Neural progenitor cell (in vitro differentiated cells): ENCODE data around the gene CLSTN2. TPM values are rescaled to one million over a fixed set of nuclear protein-coding genes. Genes with fewer than 3 reads are reported as not detected.

ENCODE experiments used
- DNase-seq: peaks from one replicate; pipeline ENCODE4 v3.0.0-alpha.2; 2016; ENCODE audit warnings: low spot score
- H2AFZ ChIP-seq: fragments of 200-600 bp; sonication (generic); replicated peaks from 2 replicates; pipeline ENCODE4 v1.6.1; 2016; ENCODE audit warnings: antibody characterized with exemption
- H3F3A ChIP-seq: fragments of 200-600 bp; sonication (generic); 2 replicates; pipeline ENCODE4 v1.6.1; 2016; ENCODE audit warnings: antibody characterized with exemption, low read depth
- H3K27ac ChIP-seq: fragments of 200-600 bp; sonication (generic); 2 replicates; pipeline ENCODE4 v1.5.1; 2016; ENCODE audit warnings: mild to moderate bottlenecking
- H3K27me3 ChIP-seq: fragments of 200-600 bp; sonication (generic); 2 replicates; pipeline ENCODE4 v1.6.1; 2016; ENCODE audit warnings: mild to moderate bottlenecking, moderate library complexity
- H3K36me3 ChIP-seq: fragments of 200-600 bp; sonication (generic); 2 replicates; pipeline ENCODE4 v1.5.1; 2016
- H3K4me1 ChIP-seq: fragments of 200-600 bp; sonication (generic); 2 replicates; pipeline ENCODE4 v1.6.1; 2016; ENCODE audit warnings: mixed run types
- H3K4me2 ChIP-seq: fragments of 200-600 bp; sonication (generic); 2 replicates; pipeline ENCODE4 v1.6.1; 2016
- H3K4me3 ChIP-seq: fragments of 200-600 bp; sonication (generic); 2 replicates; pipeline ENCODE4 v1.5.1; 2016
- H3K79me2 ChIP-seq: fragments of 200-600 bp; sonication (generic); 2 replicates; pipeline ENCODE4 v1.6.1; 2016; ENCODE audit warnings: low read depth
- H3K9ac ChIP-seq: fragments of 200-600 bp; sonication (generic); 2 replicates; pipeline ENCODE4 v1.6.1; 2016
- H3K9me3 ChIP-seq: fragments of 200-600 bp; sonication (generic); 2 replicates; pipeline ENCODE4 v1.5.1; 2016; ENCODE audit warnings: low read depth
- H4K20me1 ChIP-seq: fragments of 200-600 bp; sonication (generic); 2 replicates; pipeline ENCODE4 v1.6.1; 2016; ENCODE audit warnings: low read depth
- H3K27ac Mint-ChIP-seq: 3 replicates; pipeline ENCODE4 v1.8.0; 2021; ENCODE audit warnings: mixed read lengths
- H3K27me3 Mint-ChIP-seq: 2 replicates; pipeline ENCODE4 v1.8.0; 2022; ENCODE audit warnings: low read depth, mild to moderate bottlenecking, inconsistent platforms, moderate library complexity, mixed read lengths; ENCODE audit not compliant: insufficient read depth
- H3K36me3 Mint-ChIP-seq: 3 replicates; pipeline ENCODE4 v1.8.0; 2021; ENCODE audit warnings: mixed read lengths
- H3K4me1 Mint-ChIP-seq: 3 replicates; pipeline ENCODE4 v1.8.0; 2021; ENCODE audit warnings: mixed read lengths
- H3K4me3 Mint-ChIP-seq: 3 replicates; pipeline ENCODE4 v1.8.0; 2021; ENCODE audit warnings: mild to moderate bottlenecking, moderate library complexity, mixed read lengths
- H3K9me3 Mint-ChIP-seq: 3 replicates; pipeline ENCODE4 v1.8.0; 2020; ENCODE audit warnings: mixed read lengths
- CTCF ChIP-seq: fragments of 200-600 bp; sonication (generic); IDR thresholded peaks from 2 replicates; pipeline ENCODE4 v1.5.1; 2017; ENCODE audit warnings: antibody characterized with exemption, mild to moderate bottlenecking
- EZH2 ChIP-seq: fragments of 200-600 bp; sonication (generic); IDR thresholded peaks from 2 replicates; pipeline ENCODE4 v1.6.1; 2017; ENCODE audit warnings: antibody characterized with exemption, mild to moderate bottlenecking, moderate library complexity
- EZH2phosphoT487 ChIP-seq: fragments of 200-600 bp; sonication (generic); IDR thresholded peaks from 2 replicates; pipeline ENCODE4 v1.6.1; 2017; ENCODE audit warnings: antibody characterized with exemption
- total RNA-seq: library from RNA; depleted of rRNA; stranded (reverse); fragments of >200 nt; gene quantifications from 2 replicates; pipeline ENCODE4 v1.2.3, GENCODE V29; 2015; ENCODE audit warnings: low replicate concordance

CLSTN2 gene
- total RNA-seq, 1 donor from 2014 or later, result 0.22 TPM

- peaks cover 14% of the 10 kb centered on the region for H3K27me3 Mint-ChIP-seq
Observed at GRCh38 chr3:140021269-140021668, 86.3 kb downstream of the CLSTN2 start.

GRCh38 chr3:140022066-140022770 is 87.2 kb downstream of the CLSTN2 start:
- Histone ChIP-seq H3K4me2 (no peak overlapping the region), H3K79me2 (no peaks in the 10 kb centered on the region), H3K9me3 (no peaks in the 10 kb centered on the region), H3K27me3 (no peaks in the 10 kb centered on the region), H4K20me1 (no peaks in the 10 kb centered on the region), H3K4me3 (no peak overlapping the region), H3F3A (no peaks in the 10 kb centered on the region), H3K27ac (no peak overlapping the region), H3K36me3 (no peaks in the 10 kb centered on the region), H2AFZ (no peak overlapping the region), H3K4me1 (no peaks in the 10 kb centered on the region), H3K9ac (no peak overlapping the region)
- H3K27me3 Mint-ChIP-seq, result peaks cover 14% of the 10 kb centered on the region
- no peak for DNase-seq
- H3K4me3 Mint-ChIP-seq, result no peak overlapping the region
- H3K4me1 Mint-ChIP-seq, result peaks cover 27% of the 10 kb centered on the region
- no peaks in the 10 kb centered on the region for H3K36me3 Mint-ChIP-seq
- TF ChIP-seq CTCF (no peak), EZH2 (no peak), EZH2phosphoT487 (no peak)
- H3K27ac Mint-ChIP-seq, result peak overlapping the region; percentile 35
- H3K9me3 Mint-ChIP-seq, result no peaks in the 10 kb centered on the region

More at GRCh38 chr3:140021269-140021668, 86.3 kb downstream of the CLSTN2 start:
- Histone ChIP-seq H4K20me1 (no peaks in the 10 kb centered on the region), H3K4me1 (no peaks in the 10 kb centered on the region), H3K4me3 (no peak overlapping the region), H2AFZ (no peak overlapping the region), H3F3A (no peaks in the 10 kb centered on the region), H3K79me2 (no peaks in the 10 kb centered on the region), H3K36me3 (no peaks in the 10 kb centered on the region), H3K9ac (no peak overlapping the region), H3K9me3 (no peaks in the 10 kb centered on the region), H3K27me3 (no peaks in the 10 kb centered on the region), H3K27ac (no peak overlapping the region), H3K4me2 (no peak overlapping the region)
- Mint-ChIP-seq H3K9me3 (no peaks in the 10 kb centered on the region), H3K4me3 (no peak overlapping the region), H3K4me1 (peaks cover 27% of the 10 kb centered on the region), H3K36me3 (no peaks in the 10 kb centered on the region), H3K27ac (peak overlapping the region; percentile 35)
- DNase-seq, result no peak
- TF ChIP-seq EZH2phosphoT487 (no peak), CTCF (no peak), EZH2 (no peak)

GRCh38 chr3:140023616-140024530 is 88.9 kb downstream of the CLSTN2 start:
- no peak for TF ChIP-seq EZH2phosphoT487
- TF ChIP-seq CTCF, result no peak
- no peak for TF ChIP-seq EZH2
- H3K9me3 Mint-ChIP-seq, result no peaks in the 10 kb centered on the region
- no peaks in the 10 kb centered on the region for H3K4me1 ChIP-seq
- H3K9ac ChIP-seq, result no peak overlapping the region
- no peak for DNase-seq
- H3F3A ChIP-seq, result no peaks in the 10 kb centered on the region
- no peak overlapping the region for H3K27ac ChIP-seq
- no peaks in the 10 kb centered on the region for H3K36me3 ChIP-seq
- H3K27me3 ChIP-seq, result no peaks in the 10 kb centered on the region
- H3K79me2 ChIP-seq, result no peaks in the 10 kb centered on the region
- H4K20me1 ChIP-seq, result no peaks in the 10 kb centered on the region
- no peaks in the 10 kb centered on the region for H3K9me3 ChIP-seq
- no peak overlapping the region for H3K4me3 Mint-ChIP-seq
- H2AFZ ChIP-seq, result no peak overlapping the region
- no peak overlapping the region for H3K4me2 ChIP-seq
- peaks cover 18% of the 10 kb centered on the region for H3K27me3 Mint-ChIP-seq
- peaks cover 27% of the 10 kb centered on the region for H3K4me1 Mint-ChIP-seq
- H3K36me3 Mint-ChIP-seq, result no peaks in the 10 kb centered on the region
- no peak overlapping the region for H3K27ac Mint-ChIP-seq
- H3K4me3 ChIP-seq, result no peak overlapping the region
